ENCODE measurements around the gene IDH1.
A peak's percentile ranks its signal among the peaks of the same experiment; 100 is the strongest.

- TF ChIP-seq CTCF (IDR thresholded peaks at IDR 0.05) (peak in 2 of 6 experiments; percentile 13 to 15), POLR2A (IDR thresholded peaks at IDR 0.05) (no peak)
These were observed 1.4 kb upstream of the IDH1 start for GRCh38 chr2:208256192-208256782.

Measured in thyroid gland (tissue), 4 donors.